ENCODE data around the gene ABLIM1. TPM values are rescaled to one million over a fixed set of nuclear protein-coding genes. Genes with fewer than 3 reads are reported as not detected.

Gene ABLIM1
- polyA plus RNA-seq, 1 donor from 2014 or later, result 10.1 TPM

GRCh38 chr10:114557854-114558253 is 100.2 kb downstream of the ABLIM1 start:
- no peaks in the 10 kb centered on the region for H3K79me2 ChIP-seq (replicated peaks; ENCODE audit: insufficient read depth, low read length)

More at GRCh38 chr10:114557854-114558253, 100.2 kb downstream of the ABLIM1 start:
- no peaks in the 10 kb centered on the region for H3K27me3 ChIP-seq (ENCODE audit: insufficient read depth, low read depth, low read length)
- no peaks in the 10 kb centered on the region for H3K9me2 ChIP-seq (ENCODE audit: insufficient read depth, low read length)
- H4K20me1 ChIP-seq (ENCODE audit: insufficient read depth), result no peaks in the 10 kb centered on the region
- no peak overlapping the region for H3K9ac ChIP-seq (ENCODE audit: low read length)
- no peak overlapping the region for H3K4me3 ChIP-seq (ENCODE audit: low read length)
- no peaks in the 10 kb centered on the region for H3K9me3 ChIP-seq (ENCODE audit: low read length)
- H3K36me3 ChIP-seq (ENCODE audit: insufficient read depth, low read length), result no peaks in the 10 kb centered on the region
- no peak for TF ChIP-seq CTCF (IDR thresholded peaks at IDR 0.05; ENCODE audit: poor library complexity, severe bottlenecking)
- no peak for TF ChIP-seq SMC3 (conservative IDR thresholded peaks at IDR 0.05; ENCODE audit: poor library complexity)
- TF ChIP-seq POLR2AphosphoS5 (IDR thresholded peaks at IDR 0.05), result no peak
- no peak for TF ChIP-seq EP300 (conservative IDR thresholded peaks at IDR 0.05; ENCODE audit: poor library complexity, severe bottlenecking)
- no peak for TF ChIP-seq RAD21 (conservative IDR thresholded peaks at IDR 0.05)
- no peak for TF ChIP-seq REST (IDR thresholded peaks at IDR 0.05; ENCODE audit: borderline replicate concordance)
- no peak for TF ChIP-seq EZH2 (IDR thresholded peaks at IDR 0.05; ENCODE audit: borderline replicate concordance, insufficient read depth, low read length, poor library complexity, severe bottlenecking)
- TF ChIP-seq MXI1 (conservative IDR thresholded peaks at IDR 0.05; ENCODE audit: poor library complexity, severe bottlenecking), result no peak
- TF ChIP-seq TAF1 (IDR thresholded peaks at IDR 0.05; ENCODE audit: low read depth), result no peak
- no peak overlapping the region for H3K4me2 ChIP-seq (ENCODE audit: low read length)
- H3F3A ChIP-seq (ENCODE audit: insufficient read depth, low read length, poor library complexity, severe bottlenecking), result no peaks in the 10 kb centered on the region
- no peak overlapping the region for H3K27ac ChIP-seq (ENCODE audit: low read length)
- no peak overlapping the region for H2AFZ ChIP-seq (ENCODE audit: low read depth, low read length)
